Esophagus muscularis mucosa (tissue), 4 donors: Measurements from ENCODE around the gene TADA2B. TPM values are rescaled to one million over a fixed set of nuclear protein-coding genes. Genes with fewer than 3 reads are reported as not detected.

Experiments used
- DNase-seq: peaks from one replicate; pipeline ENCODE4 v3.0.0-alpha.2; 2017; ENCODE audit errors: extremely low spot score
- H3K27ac ChIP-seq, 4 donors: fragments of 200-600 bp; sonication (generic); replicated peaks in 1 of 4; 1 replicate in 3 of 4; 2 replicates in 1 of 4; pipeline ENCODE4 v1.5.1; 2016 to 2019; ENCODE audit warnings: mild to moderate bottlenecking in 1 of 4
- H3K27me3 ChIP-seq, 4 donors: fragments of 200-600 bp; sonication (generic); one replicate each; pipeline versions ENCODE4 v1.5.1 to v1.6.0; 2016 to 2019
- H3K36me3 ChIP-seq, 4 donors: fragments of 200-600 bp; sonication (generic); one replicate each; pipeline ENCODE4 v1.5.1; 2016 to 2019
- H3K4me1 ChIP-seq, 4 donors: fragments of 200-600 bp; sonication (generic); one replicate each; pipeline ENCODE4 v1.5.1; 2016 to 2019
- H3K4me3 ChIP-seq, 4 donors: fragments of 200-600 bp; sonication (generic); 1 replicate in 2 of 4; 2 replicates in 2 of 4; pipeline ENCODE4 v1.5.1; 2016 to 2019; ENCODE audit warnings: mild to moderate bottlenecking in 4 of 4, moderate library complexity in 1 of 4
- H3K9me3 ChIP-seq, 4 donors: fragments of 200-600 bp; sonication (generic); 1 replicate in 3 of 4; 2 replicates in 1 of 4; pipeline ENCODE4 v1.5.1; 2016 to 2019
- CTCF ChIP-seq, 3 experiments: fragments of 200-600 bp in 2 of 3; fragments of 450-650 bp in 1 of 3; sonication (generic) in 2 of 3; IDR thresholded peaks; one replicate each; pipeline ENCODE4 v1.5.1; 2017 to 2019; ENCODE audit warnings: antibody characterized with exemption in 3 of 3, mild to moderate bottlenecking in 2 of 3, moderate library complexity in 1 of 3
- EP300 ChIP-seq: sonication (generic); formaldehyde crosslinking; IDR thresholded peaks from one replicate; pipeline ENCODE4 v1.6.1; 2017; ENCODE audit warnings: antibody characterized with exemption
- POLR2A ChIP-seq: fragments of 450-650 bp; IDR thresholded peaks from one replicate; pipeline ENCODE4 v1.6.1; 2017; ENCODE audit warnings: antibody characterized with exemption, moderate library complexity, mild to moderate bottlenecking, low read depth
- POLR2AphosphoS5 ChIP-seq, 2 donors: sonication (generic); formaldehyde crosslinking; IDR thresholded peaks; one replicate each; pipeline ENCODE4 v1.6.1; 2017; ENCODE audit warnings: antibody characterized with exemption in 2 of 2
- WGBS: methylation state at CpG from one replicate; pipeline ENCODE4 v1.1.5; 2018; 5-methylcytosine and 5-hydroxymethylcytosine counted together
- intact Hi-C: fragments of 100-400 bp; cut with DNase I; formaldehyde crosslinking; loops from one replicate; pipeline ENCODE4 v1.15.1; 2023
- total RNA-seq, 4 donors: library from RNA; depleted of rRNA; stranded (reverse); fragments of >200 nt; gene quantifications; one replicate each; pipeline versions ENCODE4 v1.1.0 to v1.2.1, GENCODE V29; 2016

Gene TADA2B
- total RNA-seq, 4 donors from 2014 or later, result 19.9 to 31.7 (median 26.3) TPM

GRCh38 chr4:7024336-7024890 is 18.8 kb upstream of the TADA2B start:
- no peak for TF ChIP-seq POLR2AphosphoS5 (IDR thresholded peaks at IDR 0.05)
- no peaks in the 10 kb centered on the region for H3K9me3 ChIP-seq
- intact Hi-C loops, result no loop called here
- DNase-seq, result no peak
- no peaks in the 10 kb centered on the region for H3K4me1 ChIP-seq
- H3K27me3 ChIP-seq, result no peaks in the 10 kb centered on the region
- 87% methylated on average over 4 of the region's 19 CpGs for WGBS
- no peak overlapping the region for H3K27ac ChIP-seq
- peaks cover 15 to 93% (median 73%) of the 10 kb centered on the region in 4 donors for H3K36me3 ChIP-seq
- no peak overlapping the region for H3K4me3 ChIP-seq

GRCh38 chr4:7025040-7025602 is 18.1 kb upstream of the TADA2B start:
- TF ChIP-seq POLR2AphosphoS5 (IDR thresholded peaks at IDR 0.05) (no peak), POLR2A (no peak), CTCF (IDR thresholded peaks at IDR 0.05) (no peak), EP300 (no peak)
- no peaks in the 10 kb centered on the region for H3K9me3 ChIP-seq
- no peak for DNase-seq
- no peak overlapping the region for H3K27ac ChIP-seq
- H3K36me3 ChIP-seq, result peaks cover 21 to 99% (median 79%) of the 10 kb centered on the region in 4 donors
- intact Hi-C loops, result no loop called here
- 93% methylated on average over 23 of the region's 28 CpGs for WGBS
- H3K27me3 ChIP-seq, result no peaks in the 10 kb centered on the region
- no peak overlapping the region for H3K4me3 ChIP-seq
- H3K4me1 ChIP-seq, result no peaks in the 10 kb centered on the region

- H3K36me3 ChIP-seq, result peaks cover 30 to 99% (median 83%) of the 10 kb centered on the region in 4 donors
- H3K27me3 ChIP-seq, result no peaks in the 10 kb centered on the region
- no peak for TF ChIP-seq CTCF (IDR thresholded peaks at IDR 0.05)
- TF ChIP-seq POLR2A, result no peak
- no peak for TF ChIP-seq POLR2AphosphoS5 (IDR thresholded peaks at IDR 0.05)
- TF ChIP-seq EP300, result no peak
- H3K4me1 ChIP-seq, result no peaks in the 10 kb centered on the region
- H3K4me3 ChIP-seq, result no peak overlapping the region
- no peak overlapping the region for H3K27ac ChIP-seq
- WGBS, result 95% methylated on average over 9 of the region's 9 CpGs
- DNase-seq, result no peak
- intact Hi-C loops, result no loop called here
- no peaks in the 10 kb centered on the region for H3K9me3 ChIP-seq
Measured at GRCh38 chr4:7026107-7026506, 17.1 kb upstream of the TADA2B start.

DNA sequence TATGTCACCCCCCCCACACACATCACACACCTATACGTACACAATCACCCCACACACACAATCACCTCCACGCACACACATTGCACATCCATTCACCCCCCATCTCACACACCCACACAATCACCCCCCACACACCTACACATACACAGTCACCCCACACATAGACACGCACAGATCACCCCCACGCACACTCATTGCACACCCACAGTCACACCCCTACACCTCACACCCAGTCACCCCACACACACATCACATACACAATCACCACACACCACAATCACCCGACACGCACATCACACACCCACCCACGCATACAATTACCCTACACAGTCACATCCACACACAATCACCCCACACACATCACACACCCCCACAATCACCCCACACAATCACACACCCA is 15.9 kb upstream of the TADA2B start:
- Histone ChIP-seq H3K36me3 (peaks cover 40 to 99% (median 84%) of the 10 kb centered on the region in 4 donors), H3K4me3 (no peak overlapping the region), H3K4me1 (no peaks in the 10 kb centered on the region), H3K27me3 (no peaks in the 10 kb centered on the region), H3K9me3 (no peaks in the 10 kb centered on the region), H3K27ac (no peak overlapping the region)
- no peak for TF ChIP-seq EP300
- no peak for TF ChIP-seq CTCF (IDR thresholded peaks at IDR 0.05)
- TF ChIP-seq POLR2A, result no peak
- TF ChIP-seq POLR2AphosphoS5 (IDR thresholded peaks at IDR 0.05), result no peak
- 87% methylated on average over 7 of the region's 7 CpGs for WGBS
- intact Hi-C loops, result no loop called here
- no peak for DNase-seq

- WGBS, result 87% methylated on average over 5 of the region's 5 CpGs
- TF ChIP-seq EP300 (no peak), POLR2AphosphoS5 (IDR thresholded peaks at IDR 0.05) (no peak), CTCF (IDR thresholded peaks at IDR 0.05) (no peak), POLR2A (no peak)
- Histone ChIP-seq H3K4me1 (no peaks in the 10 kb centered on the region), H3K27ac (no peak overlapping the region), H3K27me3 (no peaks in the 10 kb centered on the region), H3K36me3 (peaks cover 40 to 97% (median 83%) of the 10 kb centered on the region in 4 donors), H3K9me3 (no peaks in the 10 kb centered on the region), H3K4me3 (no peak overlapping the region)
- intact Hi-C loops, result no loop called here
- no peak for DNase-seq
Measured at GRCh38 chr4:7027913-7028312, 15.3 kb upstream of the TADA2B start.
